GM12878 (cell line): ENCODE measurements around the gene COPS8. TPM values are rescaled to one million over a fixed set of nuclear protein-coding genes. Genes with fewer than 3 reads are reported as not detected.

Source experiments
- ATAC-seq: fragments of 200-7000 bp; cut with Tn5 transposase; 3 replicates; pipeline ENCODE4 v1.9.1; 2020; ENCODE audit warnings: mild to moderate bottlenecking, moderate library complexity
- BruUV-seq: library from RNA; stranded (reverse); fragments of 400-500 nt; replicated peaks from 2 replicates; lab custom pipeline; 2021; lab: Mats Ljungman, UMichigan
- CTCF ChIA-PET: fragments of 300-600 bp; sonication (Branson Sonifier 250); formaldehyde crosslinking; extraction: SDS; loops from one replicate; lab custom pipeline; 2021; ENCODE audit warnings: inconsistent platforms; lab: Yijun Ruan, JAX
- POLR2A ChIA-PET: fragments of 350-600 bp; formaldehyde crosslinking; extraction: SDS; loops from one replicate; lab custom pipeline; 2021; ENCODE audit warnings: inconsistent platforms; lab: Charles Lee
- RAD21 ChIA-PET: fragments of 300-600 bp; sonication (Branson Sonifier 250); formaldehyde crosslinking; loops from one replicate; lab custom pipeline; 2023; ENCODE audit warnings: antibody characterized with exemption; ENCODE audit not compliant: unreplicated experiment; lab: Charles Lee
- SMC1A ChIA-PET: fragments of 300-600 bp; sonication (Branson Sonifier 250); formaldehyde crosslinking; loops from one replicate; lab custom pipeline; 2023; ENCODE audit not compliant: unreplicated experiment, uncharacterized antibody; lab: Charles Lee
- DNase-seq: peaks from one replicate; pipeline ENCODE4 v3.0.0-alpha.2; 2011; ENCODE audit warnings: low read depth, low spot score
- FAIRE-seq: peaks from 3 replicates; lab custom pipeline; 2011; peaks lifted over from hg19 to GRCh38; lab: Jason Lieb, UNC
- H2AFZ ChIP-seq: 2 replicates; pipeline ENCODE4 v1.6.0; 2011; ENCODE audit warnings: low read depth, low read length, control low read depth; ENCODE audit not compliant: control insufficient read depth
- H3K27ac ChIP-seq: 2 replicates; pipeline ENCODE4 v1.5.1; 2011; ENCODE audit warnings: control low read depth; ENCODE audit not compliant: control insufficient read depth, insufficient read depth
- H3K27me3 ChIP-seq, 2 experiments: replicated peaks in 1 of 2; 2 replicates each; pipeline versions ENCODE4 v1.6.0 to v1.6.1; 2011; ENCODE audit warnings: low read length in 1 of 2; ENCODE audit not compliant: control insufficient read depth in 2 of 2, insufficient read depth in 2 of 2
- H3K36me3 ChIP-seq, 2 experiments: 2 replicates each; pipeline ENCODE4 v1.5.1; 2011; ENCODE audit warnings: low read length in 1 of 2; ENCODE audit not compliant: control insufficient read depth in 2 of 2, insufficient read depth in 2 of 2
- H3K4me1 ChIP-seq: 2 replicates; pipeline ENCODE4 v1.6.1; 2011; ENCODE audit warnings: mild to moderate bottlenecking, low read length, moderate library complexity, mixed read lengths; ENCODE audit not compliant: control insufficient read depth, insufficient read depth
- H3K4me2 ChIP-seq: 2 replicates; pipeline ENCODE4 v1.6.0; 2011; ENCODE audit warnings: control low read depth; ENCODE audit not compliant: control insufficient read depth, insufficient read depth
- H3K4me3 ChIP-seq: fragments of 200-600 bp; sonication (generic); 2 replicates; pipeline ENCODE4 v1.5.1; 2016
- H3K79me2 ChIP-seq: 2 replicates; pipeline ENCODE4 v1.6.0; 2011; ENCODE audit warnings: low read length; ENCODE audit not compliant: control insufficient read depth, insufficient read depth
- H3K9ac ChIP-seq: 2 replicates; pipeline ENCODE4 v1.8.0; 2011; ENCODE audit warnings: low read length, control low read depth, mixed read lengths; ENCODE audit not compliant: control insufficient read depth, insufficient read depth
- H3K9me3 ChIP-seq: replicated peaks from 3 replicates; pipeline ENCODE4 v1.5.1; 2011; ENCODE audit warnings: mild to moderate bottlenecking, low read length; ENCODE audit not compliant: control insufficient read depth, insufficient read depth
- H4K20me1 ChIP-seq: 2 replicates; pipeline ENCODE4 v1.6.0; 2011; ENCODE audit not compliant: control insufficient read depth, insufficient read depth
- BHLHE40 ChIP-seq, 2 experiments: fragments of 450-650 bp in 1 of 2; IDR thresholded peaks; 2 replicates each; pipeline ENCODE4 v1.6.1; 2011 to 2017; ENCODE audit warnings: low read depth in 2 of 2, borderline replicate concordance in 1 of 2, improper control_type of control experiment in 1 of 2, low read length in 1 of 2, mild to moderate bottlenecking in 1 of 2
- HCFC1 ChIP-seq: fragments of 150-350 bp; IDR thresholded peaks from 2 replicates; pipeline ENCODE4 v1.6.1; 2014; ENCODE audit warnings: low read length
- KAT2A ChIP-seq: conservative IDR thresholded peaks from 2 replicates; pipeline ENCODE4 v1.6.1; 2011; ENCODE audit warnings: low read depth, low read length; ENCODE audit not compliant: control insufficient read depth
- NFIC ChIP-seq: IDR thresholded peaks from 2 replicates; pipeline ENCODE4 v1.6.1; 2012; ENCODE audit warnings: low read depth, mild to moderate bottlenecking, inconsistent platforms, low read length, moderate library complexity
- NFYA ChIP-seq: IDR thresholded peaks from 2 replicates; pipeline ENCODE4 v1.6.1; 2011; ENCODE audit warnings: low read depth, mild to moderate bottlenecking, low read length, improper control_type of control experiment, borderline replicate concordance
- POLR2A ChIP-seq: IDR thresholded peaks from 2 replicates; pipeline ENCODE4 v1.6.1; 2011; ENCODE audit warnings: low read depth, mild to moderate bottlenecking, low read length
- RAD51 ChIP-seq: fragments of 450-650 bp; IDR thresholded peaks from 2 replicates; pipeline ENCODE4 v1.6.1; 2016; ENCODE audit warnings: moderate library complexity, mild to moderate bottlenecking, inconsistent platforms
- RCOR1 ChIP-seq: conservative IDR thresholded peaks from 2 replicates; pipeline ENCODE4 v1.6.1; 2012; ENCODE audit warnings: low read depth, low read length, improper control_type of control experiment
- STAT3 ChIP-seq: IDR thresholded peaks from 2 replicates; pipeline ENCODE4 v1.6.1; 2011; ENCODE audit warnings: low read depth, low read length, improper control_type of control experiment
- TCF12 ChIP-seq: IDR thresholded peaks from 2 replicates; pipeline ENCODE4 v1.6.1; 2011; ENCODE audit warnings: low read depth, mild to moderate bottlenecking, low read length
- ZSCAN29 ChIP-seq: fragments of 450-650 bp; IDR thresholded peaks from 2 replicates; pipeline ENCODE4 v1.6.1; 2017; ENCODE audit warnings: mild to moderate bottlenecking, moderate library complexity
- ZZZ3 ChIP-seq: IDR thresholded peaks from 2 replicates; pipeline ENCODE4 v1.6.1; 2011; ENCODE audit warnings: low read depth; ENCODE audit not compliant: control insufficient read depth, insufficient read length
- WGBS: methylation state at CpG from one replicate; pipeline ENCODE4 v1.1.6; 2016; ENCODE audit warnings: low lambda C conversion rate; ENCODE audit not compliant: insufficient replicate concordance, insufficient coverage; ENCODE audit errors: missing lambda C conversion rate; 5-methylcytosine and 5-hydroxymethylcytosine counted together
- in situ Hi-C: fragments of 300-500 bp; cut with MboI; formaldehyde crosslinking; loops from 9 replicates; pipeline ENCODE4 v1.14.3; 2018; ENCODE audit warnings: mixed read lengths
- intact Hi-C: fragments of 100-400 bp; cut with micrococcal nuclease; formaldehyde crosslinking; loops from one replicate; pipeline ENCODE4 v1.14.2; 2022; ENCODE audit not compliant: unreplicated experiment
- polyA plus RNA-seq, 11 experiments: library from polyadenylated mRNA; depleted of rRNA in 4 of 11; unstranded in 6 of 11; stranded (reverse) in 5 of 11; fragments of >200 nt; fragmentation: Nextera tagmentation in 4 of 11; fragmentation: Illumina TruSeq in 1 of 11; extraction: Ambion mirVana in 4 of 11; extraction: Trizol in 1 of 11; gene quantifications; 1 replicate in 1 of 11; 2 replicates in 10 of 11; pipeline versions ENCODE4 v1.2.1 to v1.2.3, GENCODE V29; 2011 to 2016; ENCODE audit warnings: inconsistent platforms in 2 of 11, missing spikeins in 2 of 11, low read depth in 1 of 11
- total RNA-seq, 4 experiments: library from RNA; depleted of rRNA in 3 of 4; stranded (reverse); fragments of >200 nt in 3 of 4; fragmentation: Illumina TruSeq in 1 of 4; extraction: Trizol in 1 of 4; gene quantifications; 2 replicates each; pipeline versions ENCODE4 v1.2.1 to v1.2.3, GENCODE V29; 2013 to 2021
- TF ChIP-seq, protein P1 (sequence below): IDR thresholded peaks from 2 replicates; pipeline ENCODE4 v1.6.1; 2012; ENCODE audit warnings: mild to moderate bottlenecking, low read depth, low read length
- TF ChIP-seq, protein P2 (sequence below): fragments of 450-650 bp; formaldehyde crosslinking; IDR thresholded peaks from 2 replicates; pipeline ENCODE4 v1.5.0; 2022; ENCODE audit warnings: mild to moderate bottlenecking, missing genetic modification characterization
- TF ChIP-seq, protein P3 (sequence below): IDR thresholded peaks from 2 replicates; pipeline ENCODE4 v1.6.1; 2011; ENCODE audit warnings: borderline replicate concordance, low read depth, mild to moderate bottlenecking, moderate library complexity, low read length; ENCODE audit not compliant: insufficient read depth, poor library complexity, severe bottlenecking

COPS8 gene
- total and polyA plus RNA-seq, 10 of the 15 experiments (the other 5 are each of a cell fraction or from before 2014, with no cell fraction given), result 44.0 to 134 (median 107) TPM

DNA sequence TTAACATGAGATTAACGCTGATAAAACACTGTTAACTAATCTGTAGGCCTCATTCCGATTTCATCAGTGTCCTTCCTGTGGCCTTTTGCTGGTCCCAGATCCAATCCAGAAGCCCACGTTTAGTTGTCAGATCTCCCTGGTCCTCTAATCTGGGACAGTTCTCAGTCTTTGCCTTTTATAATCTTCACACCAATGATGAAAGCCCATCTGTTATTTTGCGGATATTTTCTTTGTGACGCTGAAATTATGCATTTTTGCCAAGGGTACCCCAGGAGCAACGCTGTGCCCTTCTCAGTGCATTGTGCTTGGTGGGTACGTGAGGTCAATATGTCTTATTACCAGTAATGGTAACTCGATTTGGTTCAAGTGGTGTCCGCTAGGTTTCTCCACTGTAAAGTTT, 51.1 kb downstream of the COPS8 start (continued):
- TF ChIP-seq, protein P1, sequence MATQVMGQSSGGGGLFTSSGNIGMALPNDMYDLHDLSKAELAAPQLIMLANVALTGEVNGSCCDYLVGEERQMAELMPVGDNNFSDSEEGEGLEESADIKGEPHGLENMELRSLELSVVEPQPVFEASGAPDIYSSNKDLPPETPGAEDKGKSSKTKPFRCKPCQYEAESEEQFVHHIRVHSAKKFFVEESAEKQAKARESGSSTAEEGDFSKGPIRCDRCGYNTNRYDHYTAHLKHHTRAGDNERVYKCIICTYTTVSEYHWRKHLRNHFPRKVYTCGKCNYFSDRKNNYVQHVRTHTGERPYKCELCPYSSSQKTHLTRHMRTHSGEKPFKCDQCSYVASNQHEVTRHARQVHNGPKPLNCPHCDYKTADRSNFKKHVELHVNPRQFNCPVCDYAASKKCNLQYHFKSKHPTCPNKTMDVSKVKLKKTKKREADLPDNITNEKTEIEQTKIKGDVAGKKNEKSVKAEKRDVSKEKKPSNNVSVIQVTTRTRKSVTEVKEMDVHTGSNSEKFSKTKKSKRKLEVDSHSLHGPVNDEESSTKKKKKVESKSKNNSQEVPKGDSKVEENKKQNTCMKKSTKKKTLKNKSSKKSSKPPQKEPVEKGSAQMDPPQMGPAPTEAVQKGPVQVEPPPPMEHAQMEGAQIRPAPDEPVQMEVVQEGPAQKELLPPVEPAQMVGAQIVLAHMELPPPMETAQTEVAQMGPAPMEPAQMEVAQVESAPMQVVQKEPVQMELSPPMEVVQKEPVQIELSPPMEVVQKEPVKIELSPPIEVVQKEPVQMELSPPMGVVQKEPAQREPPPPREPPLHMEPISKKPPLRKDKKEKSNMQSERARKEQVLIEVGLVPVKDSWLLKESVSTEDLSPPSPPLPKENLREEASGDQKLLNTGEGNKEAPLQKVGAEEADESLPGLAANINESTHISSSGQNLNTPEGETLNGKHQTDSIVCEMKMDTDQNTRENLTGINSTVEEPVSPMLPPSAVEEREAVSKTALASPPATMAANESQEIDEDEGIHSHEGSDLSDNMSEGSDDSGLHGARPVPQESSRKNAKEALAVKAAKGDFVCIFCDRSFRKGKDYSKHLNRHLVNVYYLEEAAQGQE, result no peak

DNA sequence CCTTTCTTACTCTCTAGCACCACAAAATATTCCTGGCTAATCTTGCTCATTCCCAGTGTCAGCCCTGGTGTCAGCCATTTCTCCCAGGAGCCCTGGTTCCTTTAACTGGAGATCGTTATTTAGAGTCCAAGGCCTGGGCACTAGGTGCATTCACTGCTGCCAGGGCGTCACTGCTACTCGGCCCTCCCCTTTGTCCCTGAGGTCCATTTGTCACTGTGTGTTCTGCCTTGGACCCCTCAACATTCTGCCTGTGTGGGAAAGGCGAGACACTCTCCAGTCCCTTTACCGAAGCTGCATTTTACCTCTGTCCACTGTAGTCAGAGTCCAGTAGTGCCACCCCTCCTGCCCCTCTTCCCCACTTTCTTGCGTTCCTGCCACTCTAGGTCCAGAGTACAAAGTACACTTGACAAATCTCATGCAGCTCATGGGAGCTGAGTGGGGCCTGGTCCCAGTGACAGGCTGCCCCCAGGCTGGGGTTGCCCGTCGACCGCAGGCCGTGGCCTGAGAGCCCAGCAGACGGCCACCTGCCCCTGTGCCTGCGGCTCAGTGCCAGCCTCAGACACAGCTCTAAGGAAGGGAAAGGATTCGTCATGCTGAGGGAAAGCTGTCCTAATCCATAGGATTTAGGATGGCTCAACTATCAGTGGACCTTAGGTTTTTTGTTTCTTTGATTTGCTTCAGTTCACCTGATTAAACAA, 52.1 kb downstream of the COPS8 start:
- ChIA-PET SMC1A (no interaction called here), POLR2A (no interaction called here), RAD21 (no interaction called here), CTCF (no interaction called here)
- ATAC-seq, result no peak
- no peak for FAIRE-seq
- no TSS peak for BruUV-seq
- in situ Hi-C loops, result no loop called here
- H3K79me2 ChIP-seq, result no peaks in the 10 kb centered on the region
- DNase-seq, result no peak
- H3K4me1 ChIP-seq, result no peaks in the 10 kb centered on the region
- no peaks in the 10 kb centered on the region for H3K27me3 ChIP-seq
- H3K9me3 ChIP-seq, result no peaks in the 10 kb centered on the region; the same call in 1 of the 3 replicates
- H4K20me1 ChIP-seq, result no peaks in the 10 kb centered on the region
- H3K36me3 ChIP-seq, result no peaks in the 10 kb centered on the region
- no peak overlapping the region for H3K4me2 ChIP-seq
- 60% methylated on average over 13 of the region's 13 CpGs for WGBS
- no peak overlapping the region for H3K9ac ChIP-seq
- no peak overlapping the region for H2AFZ ChIP-seq
- no peak overlapping the region for H3K27ac ChIP-seq
- intact Hi-C loops, result no loop called here
- no peak overlapping the region for H3K4me3 ChIP-seq
- TF ChIP-seq POLR2A (no peak), KAT2A (no peak), NFYA (no peak), TCF12 (no peak), STAT3 (no peak), RCOR1 (no peak), HCFC1 (no peak), ZSCAN29 (no peak), RAD51 (no peak), ZZZ3 (no peak), BHLHE40 (IDR thresholded peaks at IDR 0.05; ENCODE audit: borderline replicate concordance in 1 of 2, low read depth in 2 of 2, low read length in 1 of 2) (no peak), NFIC (no peak)
- TF ChIP-seq, protein P2, sequence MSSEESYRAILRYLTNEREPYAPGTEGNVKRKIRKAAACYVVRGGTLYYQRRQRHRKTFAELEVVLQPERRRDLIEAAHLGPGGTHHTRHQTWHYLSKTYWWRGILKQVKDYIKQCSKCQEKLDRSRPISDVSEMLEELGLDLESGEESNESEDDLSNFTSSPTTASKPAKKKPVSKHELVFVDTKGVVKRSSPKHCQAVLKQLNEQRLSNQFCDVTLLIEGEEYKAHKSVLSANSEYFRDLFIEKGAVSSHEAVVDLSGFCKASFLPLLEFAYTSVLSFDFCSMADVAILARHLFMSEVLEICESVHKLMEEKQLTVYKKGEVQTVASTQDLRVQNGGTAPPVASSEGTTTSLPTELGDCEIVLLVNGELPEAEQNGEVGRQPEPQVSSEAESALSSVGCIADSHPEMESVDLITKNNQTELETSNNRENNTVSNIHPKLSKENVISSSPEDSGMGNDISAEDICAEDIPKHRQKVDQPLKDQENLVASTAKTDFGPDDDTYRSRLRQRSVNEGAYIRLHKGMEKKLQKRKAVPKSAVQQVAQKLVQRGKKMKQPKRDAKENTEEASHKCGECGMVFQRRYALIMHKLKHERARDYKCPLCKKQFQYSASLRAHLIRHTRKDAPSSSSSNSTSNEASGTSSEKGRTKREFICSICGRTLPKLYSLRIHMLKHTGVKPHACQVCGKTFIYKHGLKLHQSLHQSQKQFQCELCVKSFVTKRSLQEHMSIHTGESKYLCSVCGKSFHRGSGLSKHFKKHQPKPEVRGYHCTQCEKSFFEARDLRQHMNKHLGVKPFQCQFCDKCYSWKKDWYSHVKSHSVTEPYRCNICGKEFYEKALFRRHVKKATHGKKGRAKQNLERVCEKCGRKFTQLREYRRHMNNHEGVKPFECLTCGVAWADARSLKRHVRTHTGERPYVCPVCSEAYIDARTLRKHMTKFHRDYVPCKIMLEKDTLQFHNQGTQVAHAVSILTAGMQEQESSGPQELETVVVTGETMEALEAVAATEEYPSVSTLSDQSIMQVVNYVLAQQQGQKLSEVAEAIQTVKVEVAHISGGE (CRISPR knock-in tag), result no peak
- TF ChIP-seq, protein P3, sequence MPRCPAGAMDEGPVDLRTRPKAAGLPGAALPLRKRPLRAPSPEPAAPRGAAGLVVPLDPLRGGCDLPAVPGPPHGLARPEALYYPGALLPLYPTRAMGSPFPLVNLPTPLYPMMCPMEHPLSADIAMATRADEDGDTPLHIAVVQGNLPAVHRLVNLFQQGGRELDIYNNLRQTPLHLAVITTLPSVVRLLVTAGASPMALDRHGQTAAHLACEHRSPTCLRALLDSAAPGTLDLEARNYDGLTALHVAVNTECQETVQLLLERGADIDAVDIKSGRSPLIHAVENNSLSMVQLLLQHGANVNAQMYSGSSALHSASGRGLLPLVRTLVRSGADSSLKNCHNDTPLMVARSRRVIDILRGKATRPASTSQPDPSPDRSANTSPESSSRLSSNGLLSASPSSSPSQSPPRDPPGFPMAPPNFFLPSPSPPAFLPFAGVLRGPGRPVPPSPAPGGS, result no peak
